GM21737 (cell line): ENCODE results near the gene PTPN11.
A peak's percentile ranks its signal among the peaks of the same experiment; 100 is the strongest.
"Not testable (repeated sequence)": the region's sequence is repeated elsewhere in the genome, so short reads cannot be mapped to it uniquely, and the experiment has no call there.

Experiments
- ATAC-seq: cut with Tn5 transposase; IDR thresholded peaks from one replicate; pipeline ENCODE4 v1.9.1; 2021; ENCODE audit warnings: mild to moderate bottlenecking, moderate library complexity; ENCODE audit not compliant: unreplicated experiment

Gene PTPN11

DNA sequence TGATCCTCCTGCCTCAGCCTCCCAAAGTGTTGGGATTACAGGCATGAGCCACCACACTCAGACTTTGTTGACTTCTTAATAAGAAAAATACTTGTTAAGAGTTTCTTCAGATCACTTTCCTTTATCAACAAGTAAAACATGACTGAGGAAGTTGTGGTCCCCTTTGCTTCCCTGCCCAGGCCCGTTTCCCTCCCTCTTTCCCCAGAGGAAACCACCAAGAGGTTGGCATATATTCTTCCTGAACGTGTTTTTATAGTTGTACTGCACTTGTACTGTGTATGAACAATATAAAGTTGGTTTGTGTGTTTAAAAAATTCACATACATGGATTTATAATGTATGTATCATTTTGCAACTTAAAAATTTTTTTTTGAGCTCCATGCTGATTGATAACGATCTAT, 28.4 kb downstream of the PTPN11 start:
- ATAC-seq, result no peak

DNA sequence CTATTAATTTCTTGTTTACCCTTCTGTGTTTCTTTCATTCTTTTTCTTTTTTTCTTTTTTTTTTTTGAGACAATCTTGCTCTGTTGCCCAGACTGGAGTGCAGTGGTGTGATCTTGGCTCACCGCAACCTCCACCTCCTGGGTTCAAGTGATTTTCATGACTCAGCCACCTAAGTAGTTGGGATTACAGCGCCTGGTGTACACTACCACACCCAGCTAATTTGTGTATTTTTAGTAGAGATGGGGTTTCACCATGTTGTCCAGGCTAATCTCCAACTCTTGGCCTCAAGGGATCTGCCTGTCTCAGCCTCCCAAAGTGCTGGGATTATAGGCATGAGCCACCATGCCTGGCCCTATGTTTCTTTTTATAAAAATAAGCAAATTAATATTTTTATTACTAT, 29.4 kb downstream of the PTPN11 start:
- ATAC-seq, result not testable (repeated sequence)

DNA sequence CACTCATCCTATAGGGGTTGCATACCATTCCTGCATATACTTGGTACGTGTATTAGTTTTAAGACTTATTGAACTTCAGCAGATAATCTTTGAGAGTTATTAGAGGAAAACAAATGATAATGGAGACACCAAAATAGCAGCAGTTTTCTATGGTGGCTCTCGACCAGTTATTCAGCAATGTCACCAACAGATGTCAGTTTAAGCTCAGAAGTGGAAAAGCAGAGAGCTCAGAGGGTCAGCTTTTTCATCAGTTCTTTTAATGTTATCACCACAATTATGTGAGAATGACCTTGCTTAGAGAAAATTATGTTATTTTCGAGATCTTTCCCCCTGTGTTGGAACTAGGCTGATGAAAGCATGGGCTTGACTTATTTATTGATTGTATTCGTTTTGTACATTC, 32.0 kb downstream of the PTPN11 start:
- no peak for ATAC-seq

DNA sequence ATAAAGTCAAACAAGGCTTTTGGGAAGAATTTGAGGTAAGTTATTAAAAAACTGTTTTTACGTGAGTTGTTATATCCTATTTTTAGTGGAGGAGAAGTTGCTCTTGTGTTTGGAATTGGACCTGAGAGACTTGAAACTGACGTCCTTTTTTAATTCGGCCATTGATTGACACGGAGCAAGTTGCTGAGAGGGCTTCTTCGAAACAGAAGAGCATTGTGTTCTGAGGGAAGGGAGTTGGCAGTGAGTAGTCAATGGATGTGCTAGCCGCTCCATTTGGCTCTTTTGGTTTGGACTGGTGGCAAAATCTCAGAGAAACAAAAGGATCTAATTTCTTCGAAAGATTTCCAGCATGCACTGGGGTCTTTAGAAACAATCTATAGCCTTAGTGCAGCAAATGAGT, 37.3 kb downstream of the PTPN11 start:
- no peak for ATAC-seq

DNA sequence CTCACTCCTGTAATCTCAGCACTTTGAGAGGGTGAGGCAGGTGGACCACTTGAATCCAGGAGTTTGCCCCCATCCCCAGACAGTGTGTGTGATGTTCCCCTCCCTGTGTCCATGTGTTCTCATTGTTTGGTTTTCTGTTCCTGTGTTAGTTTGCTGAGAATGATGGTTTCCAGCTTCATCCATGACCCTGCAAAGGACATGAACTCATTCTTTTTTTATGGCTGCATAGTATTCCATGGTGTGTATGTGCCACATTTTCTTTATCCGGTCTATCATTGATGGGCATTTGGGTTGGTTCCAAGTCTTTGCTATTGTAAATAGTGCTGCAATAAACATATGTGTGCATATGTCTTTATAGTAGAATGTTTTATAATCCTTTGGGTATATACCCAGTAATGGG, 38.4 kb downstream of the PTPN11 start:
- ATAC-seq, result not testable (repeated sequence)

DNA sequence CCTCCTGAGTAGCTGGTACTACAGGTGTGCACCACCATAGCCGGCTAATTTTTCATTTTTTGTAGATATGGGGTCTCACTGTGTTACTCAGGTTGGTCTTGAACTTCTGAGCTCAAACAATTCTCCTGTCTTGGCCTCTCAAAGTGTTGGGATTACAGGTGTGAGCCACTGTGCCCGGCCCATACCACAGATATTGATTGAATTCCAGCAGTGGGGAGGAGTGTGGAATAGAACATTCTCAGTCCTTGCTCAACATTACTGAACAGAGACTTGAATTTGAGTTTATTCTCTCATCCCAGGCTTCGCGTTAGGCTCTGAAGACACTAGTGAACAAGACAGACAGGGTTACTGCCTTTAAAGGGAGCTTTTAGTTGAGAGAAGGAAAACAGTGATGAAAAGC, 39.6 kb downstream of the PTPN11 start:
- no peak for ATAC-seq

DNA sequence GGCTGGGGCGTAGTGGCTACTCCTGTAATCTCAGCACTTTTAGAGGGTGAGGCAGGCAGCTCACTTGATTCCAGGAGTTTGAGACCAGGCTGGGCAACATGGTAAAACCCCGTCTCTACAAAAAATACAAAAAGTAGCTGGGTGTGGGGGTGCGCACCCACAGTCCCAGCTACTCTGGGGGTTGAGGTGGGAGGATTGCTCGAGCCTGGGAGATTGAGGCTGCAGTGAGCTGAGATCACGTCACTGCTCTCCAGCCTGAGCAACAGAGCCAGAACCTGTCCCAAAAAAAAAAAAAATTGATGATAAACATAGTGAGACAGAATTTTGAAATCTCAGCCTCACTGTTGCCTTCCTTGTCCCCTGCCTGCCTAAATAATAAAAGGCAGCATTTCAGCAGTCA, 40.0 kb downstream of the PTPN11 start:
- ATAC-seq, result no peak

DNA sequence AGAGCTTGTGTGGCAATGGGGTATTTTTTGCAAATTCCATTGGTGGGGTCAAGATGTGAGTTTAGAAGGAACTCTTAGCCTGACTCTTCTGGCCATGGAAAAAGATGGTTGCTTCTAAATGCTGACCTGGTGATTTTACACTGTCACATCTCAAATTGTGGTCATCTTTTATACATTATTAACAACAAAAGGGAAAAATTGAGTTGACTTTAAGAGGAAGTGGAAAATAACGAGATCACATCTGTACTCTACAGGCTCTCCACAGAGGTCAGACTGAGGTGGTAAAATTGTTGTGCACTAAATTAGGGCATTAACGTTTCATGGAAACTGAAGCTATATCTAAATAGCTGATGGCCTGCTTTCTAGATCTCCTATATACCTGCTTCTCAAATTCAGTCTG, 44.7 kb downstream of the PTPN11 start:
- no peak for ATAC-seq

DNA sequence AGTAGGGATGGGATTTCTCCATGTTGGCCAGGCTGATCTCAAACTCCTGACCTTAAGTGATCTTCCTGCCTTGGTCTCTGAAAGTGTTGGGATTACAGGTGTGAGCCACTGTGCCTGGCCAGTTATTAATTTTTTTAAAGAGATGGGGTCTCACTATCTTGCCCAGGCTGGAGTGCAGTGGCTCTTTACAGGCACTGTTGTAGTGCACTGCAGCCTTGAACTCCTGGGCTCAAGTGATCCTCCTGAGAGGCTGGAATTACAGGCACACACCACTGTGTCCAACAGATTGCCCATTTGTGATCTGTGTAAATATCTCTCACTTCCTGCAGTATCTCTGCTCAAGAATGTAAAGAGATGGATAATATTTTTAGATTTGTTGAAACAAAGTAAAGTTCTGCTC, 45.9 kb downstream of the PTPN11 start:
- ATAC-seq, result no peak

DNA sequence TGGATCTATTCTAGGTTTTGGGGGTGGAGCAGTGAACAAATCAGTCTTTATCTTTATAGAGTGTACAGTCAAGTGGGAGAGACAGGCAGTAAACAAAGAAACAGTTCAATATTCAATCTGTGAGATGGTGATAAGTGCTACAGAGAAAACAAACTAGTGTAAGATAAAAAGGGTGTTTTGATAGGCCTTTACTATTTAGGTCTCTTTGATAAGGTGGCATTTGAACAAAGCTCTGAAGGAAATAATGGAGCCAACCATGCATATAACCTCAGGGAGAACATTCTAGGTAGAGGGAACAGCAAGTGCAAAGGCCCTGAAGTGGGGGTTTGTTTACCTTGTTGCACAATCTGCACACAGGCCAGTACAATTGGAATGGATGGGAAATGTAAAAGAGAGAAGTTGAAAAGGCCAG, 47.3 kb downstream of the PTPN11 start:
- no peak for ATAC-seq

DNA sequence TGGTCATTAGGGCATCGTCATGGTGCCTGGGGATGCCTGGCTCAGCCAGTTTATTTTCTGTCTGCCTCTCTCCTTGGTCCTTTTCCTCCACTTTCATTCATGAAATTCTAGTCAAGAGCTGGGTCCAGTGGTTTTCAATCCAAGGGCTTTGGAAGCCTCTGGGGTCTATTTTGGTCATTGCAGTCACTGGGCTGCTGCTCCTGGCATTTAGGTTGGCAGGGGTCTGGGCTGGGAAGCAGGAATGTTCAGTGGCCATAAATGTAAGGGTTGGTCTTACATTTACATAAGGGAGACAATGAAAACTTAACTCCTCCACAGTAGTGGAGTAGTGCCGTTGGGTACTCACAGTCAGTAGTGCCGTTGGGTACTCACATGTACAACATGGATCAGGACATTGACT, 48.1 kb downstream of the PTPN11 start:
- ATAC-seq, result no peak

DNA sequence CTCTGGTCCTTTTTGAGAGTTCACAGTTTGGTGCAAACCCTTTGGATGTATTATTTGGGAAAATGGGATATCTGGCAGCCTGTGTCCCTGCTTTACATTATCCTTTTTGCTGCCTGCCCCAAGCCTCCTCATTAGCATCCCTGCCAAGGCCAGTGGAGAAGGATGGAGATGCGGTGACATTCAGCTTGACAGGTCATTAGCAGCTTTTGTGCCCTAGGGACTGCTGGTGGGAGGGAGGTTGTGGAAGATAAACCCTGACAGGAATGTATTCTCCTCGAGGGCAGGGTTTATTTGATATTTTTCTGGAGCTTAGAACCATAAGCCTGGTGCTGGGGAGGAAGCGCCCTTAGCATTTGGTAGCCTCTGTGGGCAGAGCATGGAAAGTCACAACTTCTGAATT, 49.3 kb downstream of the PTPN11 start:
- ATAC-seq, result no peak

DNA sequence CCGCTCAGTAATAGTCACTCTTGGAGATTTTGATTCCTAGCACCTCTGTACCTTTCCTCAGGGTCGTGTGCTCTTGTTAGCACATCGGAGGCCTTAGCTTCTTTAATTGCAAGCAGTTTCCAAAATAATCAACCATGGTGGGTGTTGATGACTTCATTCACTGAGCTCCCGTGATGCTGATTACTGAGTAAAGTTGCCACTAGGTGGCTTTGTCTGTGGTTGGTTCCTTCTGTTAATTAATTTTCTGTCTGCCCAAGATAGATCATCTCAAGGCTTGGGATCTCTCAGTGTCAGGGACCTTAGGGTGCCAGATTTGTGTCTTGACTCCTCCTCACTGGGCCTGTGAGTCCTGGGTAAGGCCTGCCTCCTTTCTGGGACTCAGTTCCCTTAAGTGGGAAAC, 54.3 kb downstream of the PTPN11 start:
- ATAC-seq, result no peak

DNA sequence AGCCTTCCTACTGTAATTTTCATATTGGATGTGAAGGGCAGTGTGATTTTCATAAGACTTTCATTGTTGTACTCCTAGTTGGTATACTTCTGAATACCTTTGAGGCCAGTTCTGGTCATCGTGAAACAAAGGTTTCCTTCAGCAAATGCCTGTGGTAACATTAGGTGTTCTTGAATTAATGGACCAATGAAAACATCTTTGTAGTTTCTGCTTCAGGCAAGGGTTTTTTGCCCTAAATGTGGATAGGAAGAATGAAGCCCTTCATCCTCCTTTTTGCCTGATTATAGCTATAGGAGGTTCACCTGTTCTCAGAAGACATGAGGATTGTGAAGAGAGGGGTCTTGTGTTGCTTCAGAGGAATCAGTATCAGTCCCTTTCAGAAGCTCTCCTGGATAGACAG, 60.7 kb downstream of the PTPN11 start:
- no peak for ATAC-seq

DNA sequence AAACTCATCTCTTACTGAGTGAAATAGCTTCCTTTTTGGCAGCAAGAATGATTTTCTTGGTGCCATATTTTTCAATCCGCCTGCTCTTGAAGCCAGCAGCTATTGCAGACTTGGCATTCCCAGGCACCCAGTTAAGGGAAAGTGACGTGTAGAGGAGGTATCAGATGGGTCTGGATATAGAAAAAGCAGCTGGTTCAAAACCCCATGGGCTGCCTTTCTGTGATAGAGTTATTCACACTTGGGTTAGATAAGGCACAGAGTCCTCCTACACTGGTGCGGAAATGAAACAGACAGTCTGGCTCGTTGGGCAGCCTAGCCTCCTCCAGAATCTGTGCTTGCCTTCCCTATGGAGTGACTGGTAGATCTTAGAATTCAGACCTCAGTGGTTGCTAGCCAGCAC, 62.2 kb downstream of the PTPN11 start:
- ATAC-seq, result no peak

DNA sequence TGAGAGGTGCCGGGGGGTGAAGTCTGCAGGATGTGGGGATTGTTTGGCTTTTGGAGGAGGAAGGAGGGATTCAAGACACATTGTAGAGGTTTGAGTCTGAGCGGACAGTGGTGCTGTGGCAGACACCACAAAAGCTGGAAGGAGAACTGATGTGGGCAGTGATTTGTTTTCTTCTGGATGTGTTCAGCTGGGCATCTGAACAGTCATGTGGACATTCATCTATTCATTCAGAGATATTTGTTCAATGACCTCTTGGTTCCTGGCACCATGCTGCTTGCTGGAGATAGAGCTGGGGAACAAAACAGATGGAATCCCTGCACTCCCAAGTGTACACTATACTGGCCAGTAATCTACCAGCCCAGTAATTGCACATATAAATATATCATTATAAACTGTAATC, 64.0 kb downstream of the PTPN11 start:
- ATAC-seq, result no peak

DNA sequence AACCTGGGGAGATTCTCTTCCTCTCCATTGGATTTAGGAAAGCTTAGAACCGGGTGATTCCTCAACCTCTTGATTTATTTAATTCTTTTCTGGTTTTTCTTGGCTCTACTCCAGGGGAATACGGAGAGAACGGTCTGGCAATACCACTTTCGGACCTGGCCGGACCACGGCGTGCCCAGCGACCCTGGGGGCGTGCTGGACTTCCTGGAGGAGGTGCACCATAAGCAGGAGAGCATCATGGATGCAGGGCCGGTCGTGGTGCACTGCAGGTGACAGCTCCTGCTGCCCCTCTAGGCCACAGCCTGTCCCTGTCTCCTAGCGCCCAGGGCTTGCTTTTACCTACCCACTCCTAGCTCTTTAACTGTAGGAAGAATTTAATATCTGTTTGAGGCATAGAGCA, 67.6 kb downstream of the PTPN11 start:
- no peak for ATAC-seq

DNA sequence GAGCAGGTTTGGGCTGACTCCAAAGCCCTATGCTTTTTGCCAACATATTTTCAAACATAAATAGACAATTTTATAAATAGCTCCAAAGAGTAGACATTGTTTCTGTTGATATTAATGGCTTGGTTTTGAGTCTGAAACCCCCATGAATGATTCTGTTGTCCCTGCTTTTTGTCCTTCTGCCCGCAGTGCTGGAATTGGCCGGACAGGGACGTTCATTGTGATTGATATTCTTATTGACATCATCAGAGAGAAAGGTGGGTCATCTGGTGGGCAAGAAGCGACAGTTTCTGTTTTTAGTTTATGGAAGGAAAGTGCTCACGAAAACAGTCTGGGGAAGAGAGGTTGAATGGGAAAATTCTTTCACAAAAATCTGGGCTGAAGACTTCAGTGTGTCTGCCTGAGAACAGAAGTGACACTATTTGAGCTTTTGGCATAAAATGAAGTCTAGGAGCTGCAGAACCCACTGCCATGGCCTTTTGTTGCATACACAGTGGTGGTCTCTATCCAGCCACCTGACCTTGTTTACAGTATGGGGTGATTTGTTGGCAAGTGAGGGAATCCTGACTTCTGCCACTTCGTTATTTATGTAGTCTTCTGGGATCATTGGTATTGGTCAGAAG, 69.6 kb downstream of the PTPN11 start:
- ATAC-seq, result no peak

DNA sequence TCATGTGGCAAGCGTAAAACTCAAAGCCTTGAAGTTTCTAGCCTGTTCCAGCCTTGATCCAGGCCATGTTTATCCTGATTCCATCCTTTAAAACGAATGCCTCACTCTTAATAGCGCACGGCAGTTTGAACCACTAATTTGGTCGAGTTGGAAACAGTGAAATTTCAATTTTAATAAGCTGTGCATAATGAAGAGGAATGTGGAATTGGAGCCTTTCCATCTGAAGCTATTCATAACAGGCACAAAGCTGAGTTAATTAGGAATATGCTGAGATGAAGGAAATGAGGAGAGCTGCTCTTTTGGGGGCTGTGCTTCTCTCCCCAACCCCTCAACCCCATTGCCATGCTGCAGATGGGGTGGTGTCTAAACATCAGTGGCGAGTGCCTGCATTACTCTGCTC, 70.7 kb downstream of the PTPN11 start:
- no peak for ATAC-seq

DNA sequence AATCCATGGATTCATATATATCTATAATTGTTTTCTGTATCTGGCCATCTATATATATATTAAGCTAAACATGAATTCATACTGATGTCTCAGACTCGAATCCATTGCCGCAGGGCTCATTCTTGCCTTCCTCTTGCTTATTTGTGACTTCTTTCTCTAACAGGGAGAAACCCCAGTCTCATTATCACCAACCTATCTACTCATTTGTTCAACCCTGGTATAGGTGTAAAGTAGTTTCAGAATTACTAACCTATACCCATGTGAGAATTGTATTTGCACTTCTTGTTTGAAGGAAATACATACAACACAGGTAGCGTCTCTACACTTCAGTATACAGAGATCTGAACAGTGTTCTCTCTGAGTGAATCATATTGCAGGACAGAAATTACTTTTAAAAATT, 77.7 kb downstream of the PTPN11 start:
- ATAC-seq, result peak; percentile 69

DNA sequence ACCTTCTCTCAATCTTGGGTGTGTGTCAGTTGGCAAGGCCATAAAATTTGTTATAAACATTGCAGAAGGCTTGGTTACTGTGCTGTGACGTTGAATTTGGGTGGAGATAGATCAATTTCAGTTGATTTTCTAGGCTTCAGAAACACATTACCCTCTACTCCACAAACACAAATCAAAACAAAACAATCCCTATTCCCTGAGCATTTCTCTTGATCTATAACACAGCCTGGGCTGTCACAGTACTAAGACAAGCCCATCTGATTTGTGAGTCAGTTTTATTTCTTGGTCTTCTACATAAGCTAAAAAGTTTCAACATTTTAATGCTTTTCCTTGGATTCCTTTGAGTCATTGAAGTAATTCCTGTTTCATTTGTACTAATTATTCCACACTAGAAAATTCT, 79.8 kb downstream of the PTPN11 start:
- ATAC-seq, result no peak

DNA sequence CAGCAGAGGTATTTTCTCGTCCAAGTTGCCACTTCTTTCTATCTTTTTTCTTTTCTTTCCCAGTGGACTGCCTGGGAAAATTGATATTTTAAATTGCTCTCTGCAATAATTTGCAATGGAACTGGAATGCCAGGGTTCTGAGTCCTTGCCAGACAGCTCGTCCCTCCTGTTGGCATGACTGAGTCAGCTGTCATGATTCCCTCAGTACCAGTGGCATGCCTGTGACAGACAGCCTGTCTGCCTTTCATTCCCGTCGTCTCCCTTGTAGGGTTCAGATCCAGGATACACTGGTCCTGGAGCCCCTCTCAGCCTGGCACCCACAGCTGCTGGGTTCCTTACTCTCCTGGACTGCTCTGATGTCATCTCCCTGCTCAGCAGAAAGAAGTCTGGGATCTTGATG, 84.8 kb downstream of the PTPN11 start:
- no peak for ATAC-seq

DNA sequence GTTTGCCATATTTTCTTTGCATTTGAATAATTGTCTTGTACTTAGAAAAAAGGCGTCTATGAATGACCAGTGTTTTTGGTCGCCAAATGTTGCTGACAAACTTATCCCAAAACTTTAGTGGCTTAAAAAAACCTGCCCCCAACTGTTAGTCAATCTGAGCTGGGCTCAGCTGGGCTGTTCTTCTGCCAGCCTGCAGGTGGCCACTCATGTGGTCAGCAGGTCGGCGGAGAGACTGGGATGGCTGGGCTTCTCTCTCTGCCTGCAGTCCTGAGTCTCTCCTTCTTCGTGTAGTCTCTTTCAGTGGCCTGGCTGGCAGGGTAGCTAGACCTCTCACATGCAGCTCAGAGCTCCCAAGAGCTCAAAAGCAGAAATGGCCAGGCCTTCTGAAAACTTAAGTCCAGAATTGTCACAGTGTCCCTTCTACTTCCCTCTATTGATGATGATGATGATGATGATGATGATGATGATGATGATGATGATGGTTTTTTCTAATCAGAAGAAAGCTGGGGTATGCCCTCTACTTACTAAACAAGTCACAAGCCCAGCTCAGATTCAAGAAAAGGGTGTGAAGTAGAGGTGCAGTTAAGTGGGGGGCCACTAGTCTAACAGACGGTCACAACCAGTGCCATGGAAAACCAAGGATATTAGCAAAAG, 87.9 kb downstream of the PTPN11 start:
- no peak for ATAC-seq
